Gastroesophageal sphincter (tissue), 3 donors: ENCODE results near the gene ANGPT4.

Source experiments
- CTCF ChIP-seq, 4 experiments: fragments of 200-600 bp in 2 of 4; fragments of 450-650 bp in 2 of 4; sonication (generic) in 1 of 4; IDR thresholded peaks; one replicate each; pipeline ENCODE4 v1.5.1; 2017 to 2019; ENCODE audit warnings: antibody characterized with exemption in 4 of 4, mild to moderate bottlenecking in 2 of 4, moderate library complexity in 2 of 4
- POLR2A ChIP-seq, 2 donors: fragments of 450-650 bp; IDR thresholded peaks; one replicate each; pipeline ENCODE4 v1.6.1; 2017; ENCODE audit warnings: antibody characterized with exemption in 2 of 2, mild to moderate bottlenecking in 2 of 2, moderate library complexity in 1 of 2

GRCh38 chr20:833121-833449 lies 83.0 kb downstream of the ANGPT4 start:
- TF ChIP-seq CTCF (IDR thresholded peaks at IDR 0.05) (no peak), POLR2A (IDR thresholded peaks at IDR 0.05) (no peak)
